Upper lobe of left lung (tissue), 6 donors: ENCODE measurements around the gene KDM5B. TPM values are rescaled to one million over a fixed set of nuclear protein-coding genes. Genes with fewer than 3 reads are reported as not detected.

Experiments used
- ATAC-seq, 2 donors: fragments of 200-7000 bp; cut with Tn5 transposase; one replicate each; pipeline ENCODE4 v1.9.1; 2022; ENCODE audit warnings: mild to moderate bottlenecking in 2 of 2, moderate library complexity in 2 of 2; ENCODE audit not compliant: low FRiP score in 2 of 2
- DNase-seq, 2 donors: peaks; one replicate each; pipeline ENCODE4 v3.0.0-alpha.2; 2019 to 2020
- H3K27ac ChIP-seq, 4 donors: fragments of 200-600 bp; sonication (generic); one replicate each; pipeline ENCODE4 v1.5.1; 2016 to 2019
- H3K27me3 ChIP-seq, 4 donors: fragments of 200-600 bp; sonication (generic); one replicate each; pipeline ENCODE4 v1.5.1; 2017 to 2019
- H3K36me3 ChIP-seq, 4 donors: fragments of 200-600 bp; sonication (generic); one replicate each; pipeline ENCODE4 v1.5.1; 2016 to 2019
- H3K4me1 ChIP-seq, 4 donors: fragments of 200-600 bp; sonication (generic); one replicate each; pipeline ENCODE4 v1.5.1; 2018 to 2019
- H3K4me3 ChIP-seq, 4 donors: fragments of 200-600 bp; sonication (generic); one replicate each; pipeline ENCODE4 v1.5.1; 2017 to 2019; ENCODE audit warnings: mild to moderate bottlenecking in 2 of 4, moderate library complexity in 1 of 4
- H3K9me3 ChIP-seq, 4 donors: fragments of 200-600 bp; sonication (generic); one replicate each; pipeline ENCODE4 v1.5.1; 2018 to 2019
- CTCF ChIP-seq, 6 experiments: fragments of 450-650 bp in 4 of 6; fragments of 200-600 bp in 2 of 6; sonication (generic) in 2 of 6; IDR thresholded peaks; one replicate each; pipeline ENCODE4 v1.5.1; 2016 to 2019; ENCODE audit warnings: antibody characterized with exemption in 6 of 6
- EP300 ChIP-seq, 4 donors: sonication (generic); formaldehyde crosslinking; IDR thresholded peaks; one replicate each; pipeline ENCODE4 v1.5.1; 2017; ENCODE audit warnings: antibody characterized with exemption in 4 of 4, control low read depth in 2 of 4
- POLR2A ChIP-seq, 4 donors: fragments of 450-650 bp; IDR thresholded peaks; one replicate each; pipeline ENCODE4 v1.5.1; 2016 to 2017; ENCODE audit warnings: antibody characterized with exemption in 4 of 4, mild to moderate bottlenecking in 2 of 4
- POLR2AphosphoS5 ChIP-seq, 2 donors: sonication (generic); formaldehyde crosslinking; IDR thresholded peaks; one replicate each; pipeline ENCODE4 v1.5.1; 2017; ENCODE audit warnings: antibody characterized with exemption in 2 of 2
- WGBS, 2 donors: methylation state at CpG; one replicate each; pipeline ENCODE4 v1.1.5; 2017 to 2018; 5-methylcytosine and 5-hydroxymethylcytosine counted together
- total RNA-seq, 6 donors: library from RNA; depleted of rRNA in 4 of 6; stranded (reverse); fragments of >200 nt in 4 of 6; gene quantifications; one replicate each; pipeline versions ENCODE4 v1.1.0 to v1.2.1, GENCODE V29; 2016 to 2021
- donor health status: DM: no; HTN: no; CAD: no; lungs with moderate emphysema.
- donor health status: DM: no; HTN: yes; CAD: no; lungs with severe emphysema.

Gene KDM5B
- total RNA-seq, 6 donors from 2014 or later: 42.2 to 102 (median 51.6) TPM

DNA sequence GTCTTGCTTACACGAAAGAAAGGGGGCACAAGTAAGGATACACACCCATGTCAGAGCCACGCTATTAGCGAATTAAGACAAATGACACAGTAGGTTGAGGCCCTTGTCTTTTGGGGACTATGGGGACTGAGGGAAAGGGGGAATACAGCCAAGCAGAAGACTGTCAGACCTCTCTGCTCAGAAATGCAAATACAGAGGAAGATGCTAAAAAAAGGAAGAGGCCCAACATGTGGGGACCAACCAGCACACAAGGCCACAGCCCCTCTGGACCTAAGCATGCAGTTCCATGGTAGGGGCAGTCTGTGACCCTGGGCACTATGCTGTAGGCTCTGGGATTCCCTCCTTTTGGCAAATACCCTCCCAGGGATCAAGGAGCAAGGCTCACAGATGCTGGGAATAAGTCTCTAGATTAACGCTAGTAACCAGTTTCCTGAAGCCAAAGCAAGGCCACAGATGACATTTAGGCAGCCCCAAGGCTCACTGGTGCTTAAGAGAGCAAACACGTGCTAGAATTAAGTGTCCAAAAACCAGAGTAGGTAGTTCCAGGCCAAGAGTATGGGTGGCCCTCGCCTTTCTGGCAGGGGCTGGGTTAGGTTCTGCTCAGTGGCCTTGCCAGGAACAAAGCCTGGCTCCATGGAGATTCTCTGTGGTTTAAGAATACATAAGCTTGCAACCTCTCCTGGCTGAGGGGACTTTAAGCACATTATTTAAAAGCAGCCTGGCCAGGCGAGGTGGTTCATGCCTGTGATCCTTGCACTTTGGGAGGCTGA, 42.6 kb upstream of the KDM5B start:
- H3K9me3 ChIP-seq: no peaks in the 10 kb centered on the region
- H3K4me3 ChIP-seq: no peak overlapping the region
- ATAC-seq (no peak), DNase-seq (no peak)
- 89 to 94% methylated on average over 6 to 7 of the region's 7 CpGs for WGBS, 2 donors
- H3K4me1 ChIP-seq: no peaks in the 10 kb centered on the region
- no peak overlapping the region for H3K27ac ChIP-seq
- no peaks in the 10 kb centered on the region for H3K36me3 ChIP-seq
- TF ChIP-seq POLR2A (IDR thresholded peaks at IDR 0.05) (no peak), EP300 (IDR thresholded peaks at IDR 0.05) (no peak), POLR2AphosphoS5 (IDR thresholded peaks at IDR 0.05) (no peak), CTCF (IDR thresholded peaks at IDR 0.05) (no peak)
- H3K27me3 ChIP-seq: no peaks in the 10 kb centered on the region

DNA sequence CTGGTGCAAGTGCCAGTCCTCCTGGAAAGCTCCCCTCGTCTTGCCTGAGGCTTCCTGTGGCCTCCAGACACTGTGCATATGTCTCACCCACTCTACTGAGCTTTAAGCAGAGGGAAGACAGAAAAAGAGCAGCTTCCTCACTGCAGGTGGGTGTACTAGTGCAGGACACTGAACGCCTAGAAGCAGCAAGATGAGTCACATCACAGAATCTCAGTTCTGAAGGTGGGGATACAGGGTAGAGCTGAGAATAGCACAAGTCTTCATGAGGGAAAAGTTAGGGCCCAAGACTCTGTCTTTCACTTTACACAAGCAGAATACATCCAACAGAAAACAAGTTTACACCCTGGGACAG, 39.9 kb upstream of the KDM5B start:
- TF ChIP-seq POLR2AphosphoS5 (IDR thresholded peaks at IDR 0.05) (no peak), POLR2A (IDR thresholded peaks at IDR 0.05) (no peak), EP300 (IDR thresholded peaks at IDR 0.05) (no peak), CTCF (IDR thresholded peaks at IDR 0.05) (no peak)
- Histone ChIP-seq H3K36me3 (no peaks in the 10 kb centered on the region), H3K27me3 (no peaks in the 10 kb centered on the region), H3K4me3 (no peak overlapping the region), H3K27ac (no peak overlapping the region), H3K9me3 (no peaks in the 10 kb centered on the region), H3K4me1 (no peaks in the 10 kb centered on the region)
- ATAC-seq: no peak
- WGBS, 2 donors: 48 to 69% methylated on average over 2 of the region's 2 CpGs
- no peak for DNase-seq

GRCh38 chr1:202844935-202845334, 36.7 kb upstream of the KDM5B start:
- no peak for TF ChIP-seq POLR2A (IDR thresholded peaks at IDR 0.05)
- no peak for TF ChIP-seq POLR2AphosphoS5 (IDR thresholded peaks at IDR 0.05)
- TF ChIP-seq EP300 (IDR thresholded peaks at IDR 0.05): no peak
- TF ChIP-seq CTCF (IDR thresholded peaks at IDR 0.05): no peak
- H3K4me3 ChIP-seq: no peak overlapping the region
- no peaks in the 10 kb centered on the region for H3K4me1 ChIP-seq
- H3K27me3 ChIP-seq: no peaks in the 10 kb centered on the region
- no peak for ATAC-seq
- H3K36me3 ChIP-seq: no peaks in the 10 kb centered on the region
- WGBS, 2 donors: 64 to 77% methylated on average over 5 to 6 of the region's 6 CpGs
- no peak for DNase-seq
- no peaks in the 10 kb centered on the region for H3K9me3 ChIP-seq
- H3K27ac ChIP-seq: no peak overlapping the region

DNA sequence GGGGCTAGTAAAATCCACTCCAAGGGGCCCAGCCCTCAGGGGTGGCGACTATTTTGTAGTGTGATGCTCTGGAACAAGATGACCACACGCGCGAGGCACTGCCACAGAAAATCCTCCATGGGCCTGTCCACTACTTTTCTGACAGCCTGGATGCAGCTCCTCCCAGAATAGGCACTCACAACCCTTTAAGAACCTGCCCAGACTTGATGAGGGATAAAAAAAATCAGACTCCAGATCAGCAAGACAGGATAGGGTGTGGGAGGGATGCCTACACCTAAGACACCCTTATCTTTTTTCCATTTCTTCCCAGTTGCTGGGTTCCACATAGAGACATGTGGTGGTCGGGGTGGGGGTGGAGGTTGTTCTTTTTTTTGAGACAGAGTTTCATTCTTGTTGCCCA, 36.0 kb upstream of the KDM5B start:
- Histone ChIP-seq H3K36me3 (no peaks in the 10 kb centered on the region), H3K4me3 (no peak overlapping the region), H3K4me1 (no peaks in the 10 kb centered on the region), H3K9me3 (no peaks in the 10 kb centered on the region), H3K27ac (no peak overlapping the region), H3K27me3 (no peaks in the 10 kb centered on the region)
- 90 to 100% methylated on average over 5 of the region's 5 CpGs for WGBS, 2 donors
- no peak for TF ChIP-seq EP300 (IDR thresholded peaks at IDR 0.05)
- TF ChIP-seq POLR2A (IDR thresholded peaks at IDR 0.05): no peak
- no peak for TF ChIP-seq CTCF (IDR thresholded peaks at IDR 0.05)
- ATAC-seq (no peak), DNase-seq (no peak)

DNA sequence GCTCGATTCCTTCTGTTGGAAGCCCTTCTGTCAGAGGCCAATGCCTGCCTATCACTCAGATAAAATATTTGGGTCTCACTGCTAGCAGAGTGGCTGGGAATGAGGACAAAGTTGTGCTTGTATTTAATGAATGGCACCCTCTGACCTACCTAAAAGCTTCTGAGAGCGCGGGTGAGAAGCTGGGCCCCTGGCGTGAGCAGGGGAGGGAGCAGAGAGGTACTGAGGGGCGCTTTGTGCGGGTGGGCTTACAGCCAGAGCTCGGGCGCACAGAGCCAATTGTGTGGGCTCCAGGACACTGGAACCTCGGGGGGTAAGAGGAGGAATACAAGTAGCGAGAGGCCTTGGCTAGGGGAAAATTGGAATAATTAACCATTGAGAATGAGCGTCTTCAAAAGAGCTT, 34.9 kb upstream of the KDM5B start:
- ATAC-seq (no peak), DNase-seq (no peak)
- Histone ChIP-seq H3K27me3 (no peaks in the 10 kb centered on the region), H3K4me3 (no peak overlapping the region), H3K9me3 (no peaks in the 10 kb centered on the region), H3K27ac (no peak overlapping the region), H3K4me1 (no peaks in the 10 kb centered on the region), H3K36me3 (no peaks in the 10 kb centered on the region)
- TF ChIP-seq POLR2AphosphoS5 (IDR thresholded peaks at IDR 0.05): no peak
- TF ChIP-seq POLR2A (IDR thresholded peaks at IDR 0.05): no peak
- no peak for TF ChIP-seq CTCF (IDR thresholded peaks at IDR 0.05)
- no peak for TF ChIP-seq EP300 (IDR thresholded peaks at IDR 0.05)
- WGBS, 2 donors: 87 to 90% methylated on average over 11 of the region's 11 CpGs
